ENCODE results near the gene CD276.

Gene CD276

GRCh38 chr15:73751899-73752805, 68.0 kb downstream of the CD276 start:
- TF ChIP-seq, protein P1, sequence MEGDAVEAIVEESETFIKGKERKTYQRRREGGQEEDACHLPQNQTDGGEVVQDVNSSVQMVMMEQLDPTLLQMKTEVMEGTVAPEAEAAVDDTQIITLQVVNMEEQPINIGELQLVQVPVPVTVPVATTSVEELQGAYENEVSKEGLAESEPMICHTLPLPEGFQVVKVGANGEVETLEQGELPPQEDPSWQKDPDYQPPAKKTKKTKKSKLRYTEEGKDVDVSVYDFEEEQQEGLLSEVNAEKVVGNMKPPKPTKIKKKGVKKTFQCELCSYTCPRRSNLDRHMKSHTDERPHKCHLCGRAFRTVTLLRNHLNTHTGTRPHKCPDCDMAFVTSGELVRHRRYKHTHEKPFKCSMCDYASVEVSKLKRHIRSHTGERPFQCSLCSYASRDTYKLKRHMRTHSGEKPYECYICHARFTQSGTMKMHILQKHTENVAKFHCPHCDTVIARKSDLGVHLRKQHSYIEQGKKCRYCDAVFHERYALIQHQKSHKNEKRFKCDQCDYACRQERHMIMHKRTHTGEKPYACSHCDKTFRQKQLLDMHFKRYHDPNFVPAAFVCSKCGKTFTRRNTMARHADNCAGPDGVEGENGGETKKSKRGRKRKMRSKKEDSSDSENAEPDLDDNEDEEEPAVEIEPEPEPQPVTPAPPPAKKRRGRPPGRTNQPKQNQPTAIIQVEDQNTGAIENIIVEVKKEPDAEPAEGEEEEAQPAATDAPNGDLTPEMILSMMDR (IDR thresholded peaks at IDR 0.05; ENCODE audit: low read depth, low read length, missing control alignments), result no peak
- Histone ChIP-seq H3K4me3 (ENCODE audit: low read depth, low read length) (peak overlapping the region; percentile 32), H3K27ac (no peak overlapping the region), H3K27me3 (replicated peaks) (peaks cover 17% of the 10 kb centered on the region), H3K36me3 (replicated peaks) (no peaks in the 10 kb centered on the region)
- no peak for DNase-seq
- in situ Hi-C loops (cut with HindIII; ENCODE audit: low pct_ligation_motif_present, low sequenced_read_pairs), result no loop called here

- Histone ChIP-seq H3K27ac (no peak overlapping the region), H3K36me3 (replicated peaks) (no peaks in the 10 kb centered on the region), H3K4me3 (ENCODE audit: low read depth, low read length) (peak overlapping the region; percentile 32), H3K27me3 (replicated peaks) (peaks cover 23% of the 10 kb centered on the region)
- in situ Hi-C loops (cut with HindIII; ENCODE audit: low pct_ligation_motif_present, low sequenced_read_pairs), result no loop called here
- TF ChIP-seq, protein P1 (IDR thresholded peaks at IDR 0.05; ENCODE audit: low read depth, low read length, missing control alignments), result no peak
- DNase-seq, result no peak
Measured at GRCh38 chr15:73752806-73753193, 68.6 kb downstream of the CD276 start.

DNA sequence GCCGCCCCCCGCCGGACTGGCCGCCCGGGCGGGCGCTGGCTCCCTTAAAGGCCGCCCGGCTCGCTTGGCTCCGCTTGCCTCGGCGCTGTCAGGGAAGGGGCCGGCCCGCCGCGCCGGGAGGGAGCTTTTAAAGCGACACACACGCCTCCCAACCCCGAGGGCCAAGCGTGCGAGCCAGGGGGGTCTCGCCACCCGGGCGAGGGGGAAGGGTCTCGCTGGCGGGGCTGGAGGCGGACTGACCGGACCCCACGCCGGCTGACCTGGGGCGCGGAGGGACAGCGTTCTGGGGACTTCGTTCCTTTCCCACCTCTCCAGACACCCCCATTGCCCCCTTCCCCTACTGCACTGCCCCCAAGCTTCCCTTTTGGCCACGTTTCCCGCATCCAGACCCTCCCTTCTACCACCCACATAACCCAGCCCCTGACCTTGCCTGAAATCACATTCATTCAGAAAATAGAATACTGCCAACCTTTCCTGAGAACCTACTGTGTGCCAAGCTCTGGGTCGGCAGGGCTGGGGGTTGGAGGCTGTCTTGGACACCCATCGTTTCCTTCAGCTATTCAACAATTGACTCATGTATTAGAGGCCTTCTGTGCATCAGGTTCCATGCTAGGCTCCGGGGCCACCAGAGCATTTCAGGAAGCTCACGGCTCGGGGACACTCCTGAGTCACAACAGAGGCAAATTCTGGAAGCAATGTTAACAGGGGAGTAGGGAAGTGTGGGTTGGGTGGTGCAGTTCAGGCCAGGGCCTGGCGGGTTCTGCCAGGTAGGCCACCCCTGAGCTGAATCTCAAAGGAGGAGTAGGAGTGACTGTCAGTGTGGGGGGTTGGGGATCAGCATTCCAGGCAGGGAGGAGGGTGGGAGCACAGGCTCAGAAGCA, 69.3 kb downstream of the CD276 start, which contains the start of gene INSYN1:
Gene INSYN1 (minus strand): TSS at position 102 of the 881 bp plus-strand sequence. CDS start 2,221 bp downstream, outside the sequence.
- Histone ChIP-seq H3K27ac (no peak within 1 kb of the TSS), H3K36me3 (replicated peaks) (no peaks in the 10 kb centered on the region), H3K27me3 (replicated peaks) (peaks cover 26% of the 10 kb centered on the region), H3K4me3 (ENCODE audit: low read depth, low read length) (peak within 1 kb of the TSS; percentile 32)
- DNase-seq, result no peak
- TF ChIP-seq, protein P1 (IDR thresholded peaks at IDR 0.05; ENCODE audit: low read depth, low read length, missing control alignments), result no peak
- in situ Hi-C loops (cut with HindIII; ENCODE audit: low pct_ligation_motif_present, low sequenced_read_pairs), result no loop called here

- Histone ChIP-seq H3K27ac (no peak overlapping the region), H3K4me3 (ENCODE audit: low read depth, low read length) (no peak overlapping the region), H3K36me3 (replicated peaks) (no peaks in the 10 kb centered on the region), H3K27me3 (replicated peaks) (peaks cover 29% of the 10 kb centered on the region)
- no peak for DNase-seq
- in situ Hi-C loops (cut with HindIII; ENCODE audit: low pct_ligation_motif_present, low sequenced_read_pairs), result no loop called here
- TF ChIP-seq, protein P1 (IDR thresholded peaks at IDR 0.05; ENCODE audit: low read depth, low read length, missing control alignments), result no peak
Measured at GRCh38 chr15:73754461-73754860, 70.3 kb downstream of the CD276 start.

DNA sequence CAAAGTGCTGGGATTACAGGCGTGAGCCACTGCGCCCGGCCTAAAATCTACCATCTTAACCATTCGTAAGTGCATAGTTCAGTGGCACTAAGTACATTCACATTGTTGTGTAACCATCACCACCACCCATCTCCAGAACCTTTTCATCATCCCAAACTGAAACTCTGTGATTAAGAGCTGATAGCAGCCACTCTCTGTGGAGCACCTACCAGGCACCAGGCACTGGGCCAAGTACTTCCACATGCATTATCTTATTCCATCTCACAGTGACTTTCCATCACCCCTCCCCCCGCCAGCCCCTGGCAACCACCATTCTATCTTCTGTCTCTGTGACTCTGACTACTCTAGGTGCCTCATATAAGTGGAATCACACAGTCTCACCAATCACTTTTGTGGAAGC, 71.3 kb downstream of the CD276 start:
- no peak for DNase-seq
- Histone ChIP-seq H3K4me3 (ENCODE audit: low read depth, low read length) (no peak overlapping the region), H3K27me3 (replicated peaks) (peaks cover 38% of the 10 kb centered on the region), H3K27ac (no peak overlapping the region), H3K36me3 (replicated peaks) (no peaks in the 10 kb centered on the region)
- in situ Hi-C loops (cut with HindIII; ENCODE audit: low pct_ligation_motif_present, low sequenced_read_pairs), result no loop called here
- TF ChIP-seq, protein P1 (IDR thresholded peaks at IDR 0.05; ENCODE audit: low read depth, low read length, missing control alignments), result no peak

Data from brain microvascular endothelial cell (primary cell).